H7 (cell line): Measurements from ENCODE around the gene MINDY1. TPM values are rescaled to one million over a fixed set of nuclear protein-coding genes. Genes with fewer than 3 reads are reported as not detected.

Source experiments
- DNase-seq: peaks from one replicate; pipeline ENCODE4 v3.0.0; 2012
- H3K27me3 ChIP-seq: 2 replicates; pipeline ENCODE4 v1.6.0; 2011; ENCODE audit warnings: mild to moderate bottlenecking, low read length; ENCODE audit not compliant: control insufficient read depth, insufficient read depth
- H3K36me3 ChIP-seq: replicated peaks from 2 replicates; pipeline ENCODE4 v1.5.1; 2011; ENCODE audit warnings: low read length; ENCODE audit not compliant: control insufficient read depth, insufficient read depth
- H3K4me3 ChIP-seq: 2 replicates; pipeline ENCODE4 v1.5.1; 2011; ENCODE audit warnings: low read depth, mild to moderate bottlenecking, control low read depth, low read length, moderate library complexity; ENCODE audit not compliant: insufficient read depth
- total RNA-seq: library from RNA; depleted of rRNA; stranded (reverse); fragments of >200 nt; shearing (Covaris generic); gene quantifications from 2 replicates; pipeline ENCODE4 v1.2.3, GENCODE V29; 2014

The MINDY1 gene
- total RNA-seq, 1 experiment from 2014 or later, result 12.6 TPM

DNA sequence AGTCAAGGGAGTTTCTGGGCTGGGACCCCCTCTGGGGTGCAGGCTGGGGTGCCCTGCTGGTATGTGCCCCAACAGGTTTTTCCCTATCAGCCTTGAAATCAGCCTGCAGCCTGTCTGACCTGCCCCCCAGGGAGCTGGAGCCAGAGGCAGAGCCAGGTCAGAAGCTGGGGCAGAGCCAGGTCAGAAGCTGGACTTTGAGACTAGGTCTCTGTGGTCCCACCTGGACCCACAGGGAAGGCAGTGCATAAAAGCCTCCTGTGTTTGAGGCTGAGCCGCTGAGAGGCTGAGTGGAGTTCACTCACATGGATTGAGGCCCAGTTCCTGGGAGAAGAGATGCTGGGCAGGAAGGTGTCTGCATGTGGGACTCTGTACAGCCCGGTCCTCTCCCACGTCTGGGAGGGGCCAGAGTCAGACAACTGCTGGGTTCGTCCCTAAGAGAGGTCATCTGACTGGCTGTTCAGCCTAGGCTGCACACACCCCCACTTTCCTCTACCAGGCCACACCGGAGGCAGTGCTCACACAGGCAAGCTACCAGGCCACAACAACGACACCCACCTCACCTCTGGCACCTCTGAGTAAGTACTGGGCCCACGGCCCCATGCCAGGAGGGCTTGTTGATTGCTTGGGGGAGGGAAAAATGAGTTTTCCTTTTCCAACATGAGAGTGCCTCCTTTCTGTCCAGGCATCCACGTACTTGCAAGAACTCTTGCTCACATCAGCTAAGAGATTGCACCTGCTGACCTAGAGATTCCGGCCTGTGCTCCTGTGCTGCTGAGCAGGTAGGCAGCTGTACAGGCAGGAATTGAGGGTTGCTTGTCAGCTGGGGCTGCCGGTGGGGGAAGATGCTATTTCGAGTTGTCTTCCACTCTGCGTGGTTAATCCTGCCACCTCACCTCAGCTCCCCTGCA lies 24.6 kb downstream of the MINDY1 start, which contains the start of gene ANXA9:
Gene ANXA9 (plus strand): TSS at position 488 of the 908 bp plus-strand sequence. CDS start 814 bp downstream, outside the sequence.
- Histone ChIP-seq H3K4me3 (no peak within 1 kb of the TSS), H3K27me3 (no peaks in the 10 kb centered on the region), H3K36me3 (no peaks in the 10 kb centered on the region)
- peak; percentile 63 for DNase-seq

DNA sequence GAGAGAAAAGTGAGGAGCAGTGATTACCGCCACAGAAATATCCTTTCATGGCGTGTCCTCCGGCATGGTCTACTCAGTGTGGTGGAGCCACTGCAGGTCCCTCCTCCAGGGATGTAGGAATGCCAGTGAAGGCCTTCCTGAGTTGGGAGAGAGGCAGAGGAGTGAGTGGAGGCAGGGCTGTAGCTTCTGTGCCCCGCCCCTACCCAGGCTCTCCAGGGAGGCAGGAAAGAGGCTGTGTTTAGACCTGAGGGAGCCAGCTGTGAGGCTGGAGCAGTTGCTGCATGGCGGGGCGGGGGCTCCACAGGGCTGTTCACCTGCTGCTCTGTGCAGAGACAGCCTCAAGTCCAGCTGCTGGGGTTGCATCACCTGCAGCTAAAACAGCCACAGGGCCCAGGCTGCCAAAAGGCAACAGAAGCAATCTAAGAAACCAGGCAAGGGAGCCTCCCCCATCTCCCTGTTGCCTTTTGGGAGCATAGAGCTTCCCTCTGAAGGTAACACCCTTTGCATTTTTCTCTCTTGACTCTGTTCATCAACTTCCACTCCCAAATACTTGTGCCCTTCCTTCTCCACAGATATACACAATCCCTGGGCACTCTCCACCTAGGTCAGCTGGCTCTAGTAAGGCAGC lies 25.4 kb downstream of the MINDY1 start:
- H3K36me3 ChIP-seq, result no peaks in the 10 kb centered on the region
- H3K27me3 ChIP-seq, result no peaks in the 10 kb centered on the region
- H3K4me3 ChIP-seq, result no peak overlapping the region
- peak; percentile 89 for DNase-seq

DNA sequence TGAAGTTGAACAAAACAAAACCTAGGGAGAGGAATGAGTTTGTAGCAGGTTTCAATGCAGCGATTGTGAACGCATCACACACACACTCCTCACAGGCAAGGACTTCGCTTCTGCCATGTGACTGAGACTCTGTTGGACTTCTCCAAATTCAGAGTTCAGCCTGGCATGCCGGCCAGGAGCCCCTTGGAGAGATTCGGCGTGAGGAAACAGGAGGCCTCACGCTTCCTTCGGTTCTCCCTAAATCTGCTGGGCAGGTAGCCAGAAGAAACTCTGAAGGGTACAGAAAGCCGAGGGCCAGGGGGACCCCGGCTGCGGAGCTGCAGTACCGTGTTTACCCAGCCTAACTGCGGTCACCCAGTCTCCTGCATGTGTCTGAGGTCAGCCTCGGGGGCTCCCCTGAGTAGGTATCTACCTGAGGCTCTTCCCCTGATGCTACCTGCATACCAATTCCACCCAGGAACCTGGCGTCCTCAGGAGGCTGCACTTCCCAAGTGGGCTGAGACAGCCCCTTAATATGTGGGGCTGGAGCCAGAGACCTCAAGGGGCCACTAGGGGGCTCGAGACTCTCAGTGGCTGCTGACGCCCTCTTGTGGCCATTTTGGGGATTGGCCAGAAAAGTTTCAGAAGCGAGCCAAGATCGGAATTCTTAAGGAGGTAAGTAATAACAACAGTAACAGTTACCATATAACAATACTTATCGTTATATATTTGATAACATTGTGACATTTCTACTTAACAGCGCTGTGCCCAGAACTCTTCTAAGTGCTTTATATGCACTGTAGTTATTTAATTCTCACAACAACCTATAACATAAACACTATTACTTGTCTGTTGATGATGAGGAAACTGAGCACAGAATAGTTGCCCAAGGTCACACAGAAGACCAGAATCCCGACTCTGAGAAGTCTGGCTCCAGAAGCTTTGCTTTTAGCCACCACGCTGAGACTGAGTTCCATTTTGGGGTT lies 27.3 kb downstream of the MINDY1 start:
- no peak overlapping the region for H3K4me3 ChIP-seq

DNA sequence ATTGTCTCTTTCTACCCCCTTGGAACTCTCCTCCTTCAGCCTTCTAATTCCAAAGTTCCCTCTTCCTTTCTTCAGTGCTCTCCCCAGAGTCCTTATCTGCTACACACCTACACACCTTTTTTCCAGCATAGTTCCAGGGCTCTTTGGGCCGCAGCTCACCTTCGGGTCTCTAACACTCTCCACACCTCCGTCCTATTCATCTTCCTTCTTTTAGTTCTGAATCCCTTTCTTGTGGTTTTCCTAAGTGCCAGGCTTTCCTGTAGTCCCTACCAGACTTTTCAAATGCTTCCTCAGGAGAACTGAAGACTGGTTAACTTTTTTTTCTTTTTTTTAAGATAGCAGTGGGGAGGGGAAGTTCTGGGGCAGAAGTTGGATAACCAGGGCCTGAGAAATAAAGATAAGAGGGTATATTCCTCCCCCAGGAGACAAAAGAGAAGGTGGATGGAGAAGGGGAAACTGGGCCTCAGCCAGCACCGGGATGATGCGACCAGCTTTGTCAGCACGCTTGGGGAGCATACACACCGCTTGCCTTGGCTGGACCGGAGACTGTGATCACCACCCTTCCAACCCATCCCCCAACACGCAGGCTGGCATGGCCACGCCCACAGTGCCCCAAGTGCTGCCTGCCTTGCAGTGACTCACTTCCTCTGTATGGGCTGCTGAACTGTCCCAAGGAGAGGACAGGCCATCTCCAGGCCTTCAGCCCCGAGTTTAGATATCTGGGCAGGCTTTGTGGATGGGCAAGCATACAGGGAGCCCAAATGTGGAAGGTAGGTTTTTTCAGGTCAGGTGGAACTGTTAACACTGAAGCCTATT lies 29.6 kb downstream of the MINDY1 start:
- Histone ChIP-seq H3K4me3 (no peak overlapping the region), H3K36me3 (no peaks in the 10 kb centered on the region), H3K27me3 (no peaks in the 10 kb centered on the region)
- DNase-seq, result peak; percentile 56

More for the DNA sequence above, 27.3 kb downstream of the MINDY1 start:
- Histone ChIP-seq H3K36me3 (no peaks in the 10 kb centered on the region), H3K27me3 (no peaks in the 10 kb centered on the region)
- peak; percentile 91 for DNase-seq

DNA sequence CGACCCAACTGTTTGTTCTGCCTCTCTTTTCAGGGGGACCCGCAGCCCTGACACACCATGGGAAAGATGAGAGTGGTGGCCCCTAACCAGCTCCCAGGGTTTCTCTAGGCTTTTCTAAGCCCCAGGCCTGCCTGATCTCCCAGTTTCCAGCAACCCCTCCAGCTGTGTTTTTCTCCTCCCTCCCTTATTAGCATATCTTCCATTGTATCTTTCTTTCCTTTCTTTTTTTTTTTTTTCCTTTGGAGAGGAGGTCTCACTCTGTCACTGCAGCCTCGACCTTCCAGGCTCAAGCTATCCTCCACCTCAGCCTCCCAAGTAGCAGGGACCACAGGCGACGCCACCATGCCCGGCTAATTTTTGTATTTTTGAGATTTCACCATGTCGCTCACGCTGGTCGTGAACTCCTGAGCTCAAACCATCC lies 30.3 kb downstream of the MINDY1 start:
- H3K36me3 ChIP-seq, result no peaks in the 10 kb centered on the region
- DNase-seq, result peak; percentile 80
- no peak overlapping the region for H3K4me3 ChIP-seq

DNA sequence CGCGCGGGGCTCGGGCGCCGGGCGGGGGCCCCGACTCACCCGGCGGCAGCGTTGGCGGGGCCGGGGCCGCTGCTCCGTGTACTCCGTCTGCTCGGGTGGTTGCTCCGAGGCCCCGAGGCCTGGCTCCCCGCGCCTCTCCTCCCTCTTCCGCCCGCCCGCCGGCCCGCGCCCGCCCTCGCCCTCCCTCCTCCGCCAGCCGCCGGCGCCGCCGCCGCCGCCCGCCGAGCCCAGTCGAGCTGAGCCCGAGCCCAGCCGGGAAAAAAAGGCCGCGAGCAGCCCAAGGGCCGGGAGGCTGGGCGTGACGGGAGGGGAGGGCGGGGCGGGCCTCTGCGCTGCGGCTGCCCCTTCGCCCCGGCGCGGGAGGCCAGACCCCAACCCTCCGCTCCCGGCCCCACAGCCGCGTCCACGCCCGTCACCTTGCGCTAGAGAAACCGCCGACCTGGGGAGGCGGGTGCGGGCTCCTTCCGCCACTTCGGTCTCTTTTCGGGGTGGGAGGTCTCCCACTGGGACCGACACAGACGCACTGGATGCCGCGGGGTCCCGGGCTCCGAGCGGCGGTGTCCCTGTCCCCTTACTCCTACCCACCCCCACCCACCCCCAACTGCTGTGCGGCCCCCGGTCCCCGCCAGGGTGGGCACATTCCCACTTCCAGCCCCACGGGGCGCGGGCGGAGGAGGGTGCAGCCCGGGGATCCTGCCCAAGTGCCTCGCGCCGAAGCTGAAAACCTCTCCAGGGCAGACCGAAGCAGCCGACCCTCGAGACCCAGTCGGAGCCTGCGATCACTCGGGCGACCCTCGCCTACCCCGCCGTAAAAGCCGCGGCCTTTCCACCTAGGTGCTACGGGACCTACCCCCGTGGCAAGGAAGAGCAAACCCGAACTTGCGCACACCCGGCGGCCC lies 31.9 kb downstream of the MINDY1 start, which contains the start of gene CERS2:
Gene CERS2 (minus strand): TSS at position 256 of the 899 bp plus-strand sequence. CDS start 5,745 bp downstream, outside the sequence.
- peak within 1 kb of the TSS; percentile 83 for H3K4me3 ChIP-seq
- no peaks in the 10 kb centered on the region for H3K27me3 ChIP-seq
- H3K36me3 ChIP-seq, result no peaks in the 10 kb centered on the region
- peak; percentile 96 for DNase-seq

More for the DNA sequence above, 30.3 kb downstream of the MINDY1 start:
- H3K27me3 ChIP-seq, result no peaks in the 10 kb centered on the region

DNA sequence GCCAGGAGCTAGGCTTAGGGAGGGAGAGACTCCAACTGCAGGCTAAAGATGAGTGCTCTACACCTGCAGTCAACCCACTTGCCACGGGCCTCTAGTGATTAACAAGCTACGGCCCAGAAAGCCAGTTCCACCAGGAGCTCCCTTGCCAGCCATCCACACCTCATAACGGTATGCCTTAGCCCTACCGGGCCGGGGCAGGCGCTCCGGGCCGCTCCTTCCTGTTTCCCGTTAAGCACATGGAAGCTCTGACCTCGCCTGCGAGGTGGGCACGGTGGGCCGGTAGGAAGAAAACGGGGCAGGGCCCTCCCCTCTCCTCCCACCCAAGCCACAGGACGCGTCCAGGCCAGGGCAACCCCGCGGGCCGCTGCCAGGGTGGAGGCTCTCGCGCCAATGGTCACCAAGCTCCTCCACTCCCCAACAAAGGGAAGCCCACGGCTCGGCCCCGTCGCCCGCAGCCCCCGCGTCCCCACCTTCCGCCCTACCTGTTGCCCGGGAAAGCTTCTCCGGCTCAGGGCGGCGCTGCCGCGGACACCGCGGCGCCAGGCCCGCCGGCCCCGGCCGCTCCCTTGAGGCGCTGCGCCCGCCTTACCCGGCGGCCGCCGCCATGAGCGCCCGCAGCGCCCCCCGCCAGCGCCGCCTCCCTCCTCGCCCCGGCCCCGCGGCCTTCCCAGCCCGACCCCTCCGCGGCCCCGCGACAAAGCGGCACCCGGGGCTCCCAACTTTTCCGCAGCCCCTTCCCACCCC lies 32.7 kb downstream of the MINDY1 start:
- H3K27me3 ChIP-seq, result no peaks in the 10 kb centered on the region
- peaks cover 1% of the 10 kb centered on the region for H3K36me3 ChIP-seq
- H3K4me3 ChIP-seq, result peak overlapping the region; percentile 83
- peak; percentile 85 for DNase-seq

DNA sequence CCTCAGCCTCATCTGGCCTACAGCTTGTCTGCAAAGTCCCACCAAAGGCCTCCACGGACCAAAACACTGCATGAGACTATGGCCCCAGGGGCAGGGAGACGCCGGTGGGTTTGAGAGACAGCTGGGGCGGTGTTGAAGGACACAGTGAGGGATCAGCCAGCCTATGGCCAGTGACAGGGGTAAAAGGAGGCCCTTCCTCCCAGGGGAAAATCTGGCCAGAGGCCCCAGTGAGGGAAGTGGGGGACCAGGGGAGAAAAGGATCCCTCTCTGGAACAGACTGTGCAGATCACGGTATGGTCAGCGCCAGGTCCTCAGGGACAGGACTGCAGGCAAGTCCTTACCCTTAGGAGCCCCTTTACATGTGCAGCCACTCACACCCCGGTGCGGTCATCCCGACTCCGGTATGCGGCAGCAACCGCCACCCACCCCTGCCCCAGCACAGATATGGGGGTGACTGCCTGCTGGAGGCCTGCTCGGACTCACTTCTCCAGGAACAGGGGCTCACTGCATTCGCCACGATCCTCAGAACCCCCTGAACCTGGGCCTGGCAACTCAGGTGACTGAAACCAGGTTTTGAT lies 33.4 kb downstream of the MINDY1 start:
- DNase-seq, result peak; percentile 61
- peak overlapping the region; percentile 83 for H3K4me3 ChIP-seq
- H3K27me3 ChIP-seq, result no peaks in the 10 kb centered on the region

DNA sequence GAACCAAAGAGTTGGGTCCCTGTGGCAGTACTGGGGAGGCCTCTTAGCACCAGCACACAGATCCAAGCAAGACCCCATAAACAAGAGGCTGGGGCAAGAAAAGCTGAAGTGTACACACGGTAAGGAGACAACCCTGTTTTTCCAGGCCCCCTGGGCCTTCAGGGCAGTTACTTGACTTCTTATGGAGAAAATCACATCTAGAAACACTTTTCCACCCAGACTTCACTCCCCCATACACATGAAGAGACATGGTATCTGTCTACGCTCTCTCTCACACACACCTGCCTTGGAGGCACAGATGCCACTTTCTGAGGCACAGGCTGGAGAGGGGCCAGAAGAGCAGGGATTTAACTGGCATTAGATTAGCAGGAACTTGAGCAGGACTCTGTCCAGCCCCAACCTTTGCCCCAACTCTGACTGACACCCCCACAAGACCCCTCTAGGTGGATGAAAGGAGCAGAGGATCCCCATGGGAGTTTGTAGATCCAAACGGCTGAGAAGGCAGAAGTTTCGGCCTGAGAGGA lies 34.2 kb downstream of the MINDY1 start:
- DNase-seq, result no peak
- no peak overlapping the region; the same call in 1 of the 2 replicates for H3K4me3 ChIP-seq
- peaks cover 12% of the 10 kb centered on the region for H3K36me3 ChIP-seq

More for the DNA sequence above, 33.4 kb downstream of the MINDY1 start:
- H3K36me3 ChIP-seq, result peaks cover 6% of the 10 kb centered on the region

DNA sequence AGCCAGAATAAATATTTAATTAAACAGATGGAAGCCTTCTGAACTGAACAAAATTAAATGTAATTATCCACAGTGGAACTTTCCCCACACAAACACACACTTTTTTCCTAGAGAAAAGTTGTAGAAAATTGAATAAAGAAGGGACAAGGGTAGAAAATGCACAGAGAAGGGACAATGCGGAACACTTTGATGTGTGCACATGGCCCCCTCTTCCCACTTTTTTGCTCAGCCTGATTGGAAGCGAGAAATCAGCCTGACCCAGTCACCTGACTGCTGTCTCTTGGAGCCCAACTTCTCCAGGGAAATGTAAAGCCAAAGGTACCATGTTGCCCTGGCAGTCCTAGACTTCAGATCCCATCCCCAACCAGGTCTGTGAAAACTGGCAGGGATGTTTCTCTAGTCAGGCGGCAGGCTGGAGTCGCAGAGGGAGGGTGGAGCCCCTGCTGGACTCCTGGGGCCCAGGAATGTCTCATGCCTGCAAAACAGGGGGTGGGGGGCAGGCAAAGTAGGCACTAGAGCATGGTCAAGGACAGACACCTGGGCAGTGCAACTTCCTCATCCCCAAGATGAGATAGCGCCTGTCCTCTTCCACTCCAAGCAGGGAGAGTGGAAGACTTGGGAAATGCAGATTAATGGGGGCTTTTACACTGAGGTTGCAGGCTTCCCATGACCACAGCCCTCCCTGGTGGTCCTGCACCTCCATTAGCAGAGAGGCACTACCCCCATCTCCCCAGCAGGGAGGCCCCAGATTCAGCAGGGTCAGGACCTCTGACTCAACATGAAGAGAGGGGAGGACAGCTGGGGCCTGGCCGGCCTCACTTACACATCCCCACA lies 34.9 kb downstream of the MINDY1 start:
- Histone ChIP-seq H3K27me3 (no peaks in the 10 kb centered on the region), H3K4me3 (no peak overlapping the region)
- DNase-seq, result peak; percentile 70

More for the DNA sequence above, 34.2 kb downstream of the MINDY1 start:
- H3K27me3 ChIP-seq, result no peaks in the 10 kb centered on the region

More for the DNA sequence above, 34.9 kb downstream of the MINDY1 start:
- peaks cover 19% of the 10 kb centered on the region for H3K36me3 ChIP-seq
